HEK293T (cell line): ENCODE results near the gene ABCB4.
A peak's percentile ranks its signal among the peaks of the same experiment; 100 is the strongest.
"Not testable (repeated sequence)": the region's sequence is repeated elsewhere in the genome, so short reads cannot be mapped to it uniquely, and the experiment has no call there.

Experiments used
- CTCF ChIA-PET: fragments of 350-600 bp; formaldehyde crosslinking; extraction: SDS; loops from one replicate; lab custom pipeline; 2021; ENCODE audit warnings: antibody characterized with exemption, inconsistent platforms; lab: Yijun Ruan, JAX
- POLR2A ChIA-PET: fragments of 350-600 bp; formaldehyde crosslinking; extraction: SDS; loops from one replicate; lab custom pipeline; 2020; ENCODE audit warnings: antibody characterized with exemption, inconsistent platforms; lab: Yijun Ruan, JAX
- DNase-seq: peaks from one replicate; pipeline ENCODE4 v3.0.0; 2012; ENCODE audit warnings: mixed read lengths; ENCODE audit errors: extremely low spot score
- ARNT ChIP-seq: fragments of 450-650 bp; IDR thresholded peaks from 2 replicates; pipeline ENCODE4 v1.6.1; 2017; ENCODE audit warnings: mild to moderate bottlenecking
- BHLHE40 ChIP-seq: fragments of 450-650 bp; IDR thresholded peaks from 2 replicates; pipeline ENCODE4 v1.6.1; 2016; ENCODE audit warnings: mild to moderate bottlenecking, moderate library complexity, borderline replicate concordance
- CTBP1 ChIP-seq: fragments of 450-650 bp; IDR thresholded peaks from 2 replicates; pipeline ENCODE4 v1.6.1; 2016; ENCODE audit warnings: borderline replicate concordance
- ELF4 ChIP-seq: fragments of 450-650 bp; IDR thresholded peaks from 2 replicates; pipeline ENCODE4 v1.6.1; 2017; ENCODE audit warnings: antibody characterized with exemption
- FOXA1 ChIP-seq: fragments of 450-650 bp; IDR thresholded peaks from 2 replicates; pipeline ENCODE4 v1.6.1; 2016; ENCODE audit warnings: mild to moderate bottlenecking
- FOXK2 ChIP-seq: fragments of 450-650 bp; IDR thresholded peaks from 2 replicates; pipeline ENCODE4 v1.6.1; 2016; ENCODE audit warnings: mild to moderate bottlenecking
- FOXM1 ChIP-seq: fragments of 450-650 bp; IDR thresholded peaks from 2 replicates; pipeline ENCODE4 v1.6.1; 2017; ENCODE audit warnings: mild to moderate bottlenecking, borderline replicate concordance
- HDGF ChIP-seq: fragments of 450-650 bp; IDR thresholded peaks from 2 replicates; pipeline ENCODE4 v1.6.1; 2017; ENCODE audit warnings: antibody characterized with exemption, borderline replicate concordance
- L3MBTL2 ChIP-seq: fragments of 450-650 bp; conservative IDR thresholded peaks from 2 replicates; pipeline ENCODE4 v1.6.1; 2016; ENCODE audit warnings: mild to moderate bottlenecking
- LEF1 ChIP-seq: fragments of 450-650 bp; IDR thresholded peaks from 2 replicates; pipeline ENCODE4 v1.6.1; 2017; ENCODE audit warnings: mild to moderate bottlenecking, borderline replicate concordance
- NFRKB ChIP-seq: fragments of 450-650 bp; IDR thresholded peaks from 2 replicates; pipeline ENCODE4 v1.6.1; 2016; ENCODE audit warnings: mild to moderate bottlenecking, moderate library complexity
- PKNOX1 ChIP-seq: fragments of 450-650 bp; IDR thresholded peaks from 2 replicates; pipeline ENCODE4 v1.6.1; 2016
- SP1 ChIP-seq: fragments of 450-650 bp; IDR thresholded peaks from 2 replicates; pipeline ENCODE4 v1.6.1; 2017
- SUZ12 ChIP-seq: fragments of 450-650 bp; IDR thresholded peaks from 2 replicates; pipeline ENCODE4 v1.6.1; 2016; ENCODE audit warnings: mild to moderate bottlenecking
- TARDBP ChIP-seq: fragments of 450-650 bp; IDR thresholded peaks from 2 replicates; pipeline ENCODE4 v1.6.1; 2016
- ZNF384 ChIP-seq: fragments of 450-650 bp; IDR thresholded peaks from 2 replicates; pipeline ENCODE4 v1.6.1; 2016

The ABCB4 gene

GRCh38 chr7:87474533-87475358, 734 bp downstream of the ABCB4 start:
- TF ChIP-seq ELF4 (no peak), ZNF384 (no peak), TARDBP (no peak), ARNT (no peak), NFRKB (no peak), PKNOX1 (no peak), FOXK2 (no peak), CTBP1 (no peak; the same call in 1 of the 2 replicates), SP1 (no peak), L3MBTL2 (no peak), FOXM1 (no peak), BHLHE40 (no peak), FOXA1 (no peak), SUZ12 (no peak), HDGF (no peak), LEF1 (no peak)
- DNase-seq = peak; percentile 19
- ChIA-PET CTCF (no interaction called here), POLR2A (no interaction called here)

GRCh38 chr7:87473986-87474385, 1.5 kb downstream of the ABCB4 start:
- CTCF ChIA-PET = no interaction called here
- no peak for DNase-seq
- TF ChIP-seq SP1 = no peak
- TF ChIP-seq TARDBP = no peak
- no peak for TF ChIP-seq ELF4
- TF ChIP-seq SUZ12 = no peak
- no peak for TF ChIP-seq NFRKB
- no peak for TF ChIP-seq BHLHE40
- TF ChIP-seq L3MBTL2 = no peak
- no peak for TF ChIP-seq FOXK2
- no peak for TF ChIP-seq HDGF
- no peak for TF ChIP-seq PKNOX1
- no peak for TF ChIP-seq FOXA1
- POLR2A ChIA-PET = no interaction called here

GRCh38 chr7:87473192-87473591, 2.3 kb downstream of the ABCB4 start:
- TF ChIP-seq ZNF384 (no peak), FOXA1 (no peak), ELF4 (no peak), SUZ12 (no peak), NFRKB (no peak), FOXK2 (no peak), LEF1 (no peak), BHLHE40 (no peak), TARDBP (no peak), CTBP1 (no peak), ARNT (no peak), SP1 (no peak)
- DNase-seq = no peak
- POLR2A ChIA-PET = no interaction called here
- CTCF ChIA-PET = no interaction called here

GRCh38 chr7:87471473-87471872, 4.0 kb downstream of the ABCB4 start:
- TF ChIP-seq NFRKB = no peak
- TF ChIP-seq BHLHE40 = no peak
- no peak for TF ChIP-seq CTBP1
- TF ChIP-seq L3MBTL2 = no peak
- no peak for TF ChIP-seq PKNOX1
- TF ChIP-seq SUZ12 = no peak
- no peak for TF ChIP-seq FOXM1
- no peak for TF ChIP-seq ELF4
- no peak for TF ChIP-seq ZNF384
- TF ChIP-seq SP1 = no peak
- no peak for TF ChIP-seq HDGF
- no peak for TF ChIP-seq LEF1
- TF ChIP-seq FOXA1 = no peak
- no peak for TF ChIP-seq TARDBP
- no peak for TF ChIP-seq ARNT
- no peak for TF ChIP-seq FOXK2

GRCh38 chr7:87469204-87469603, 6.3 kb downstream of the ABCB4 start:
- CTCF ChIA-PET, DNase-seq, POLR2A ChIA-PET: not testable (repeated sequence)

More at GRCh38 chr7:87471473-87471872, 4.0 kb downstream of the ABCB4 start:
- ChIA-PET CTCF (no interaction called here), POLR2A (no interaction called here)
- no peak for DNase-seq

- CTCF ChIA-PET = interaction anchor here (0.6 kb wide), 1 partner anchor 154 kb away, joined by 3 read pairs; no protein-coding TSS in a partner anchor
These were observed 10.0 kb downstream of the ABCB4 start for GRCh38 chr7:87465534-87465880.

GRCh38 chr7:87464830-87465533, 10.5 kb downstream of the ABCB4 start:
- DNase-seq, POLR2A ChIA-PET: not testable (repeated sequence)
- CTCF ChIA-PET = interaction anchor here (0.6 kb wide), 3 partner anchors 18 to 323 kb away, joined by 3 read pairs; no protein-coding TSS in a partner anchor

More at GRCh38 chr7:87465534-87465880, 10.0 kb downstream of the ABCB4 start:
- POLR2A ChIA-PET, DNase-seq: not testable (repeated sequence)
